AG04450 (cell line): ENCODE results near the gene ZSWIM5. TPM values are rescaled to one million over a fixed set of nuclear protein-coding genes. Genes with fewer than 3 reads are reported as not detected.

Source experiments
- CTCF ChIA-PET: fragments of 300-600, 350-600 bp; formaldehyde crosslinking; extraction: SDS; loops from one replicate; lab custom pipeline; 2022; ENCODE audit warnings: antibody characterized with exemption, inconsistent platforms; lab: Charles Lee
- POLR2A ChIA-PET: fragments of 350-600 bp; formaldehyde crosslinking; extraction: SDS; loops from one replicate; lab custom pipeline; 2021; ENCODE audit warnings: antibody characterized with exemption, inconsistent platforms; lab: Yijun Ruan, JAX
- DNase-seq: peaks from one replicate; pipeline ENCODE4 v3.0.0-alpha.2; 2011; ENCODE audit warnings: low read depth, low spot score
- H3K27ac ChIP-seq: one replicate; pipeline ENCODE4 v1.5.1; 2012; ENCODE audit warnings: low read depth, low read length, control low read depth
- H3K27me3 ChIP-seq: one replicate; pipeline ENCODE4 v1.6.0; 2012; ENCODE audit warnings: low read length; ENCODE audit not compliant: control insufficient read depth, insufficient read depth
- H3K4me3 ChIP-seq: 2 replicates; pipeline ENCODE4 v1.5.1; 2011; ENCODE audit warnings: mild to moderate bottlenecking, low read depth, low read length, control low read depth
- H3K9me3 ChIP-seq: 2 replicates; pipeline ENCODE4 v1.5.1; 2012; ENCODE audit warnings: low read length; ENCODE audit not compliant: control insufficient read depth, insufficient read depth
- CTCF ChIP-seq: IDR thresholded peaks from 2 replicates; pipeline ENCODE4 v1.5.1; 2011; ENCODE audit warnings: low read depth, low read length, control low read depth, inconsistent platforms
- polyA plus RNA-seq: library from polyadenylated mRNA; depleted of rRNA; stranded (reverse); fragments of >200 nt; gene quantifications from 2 replicates; pipeline ENCODE4 v1.2.3, GENCODE V29; 2011; rRNA removed

The ZSWIM5 gene
- polyA plus RNA-seq, 1 experiment = 0.06 TPM

GRCh38 chr1:44973645-44974044 lies 232.8 kb downstream of the ZSWIM5 start:
- ChIA-PET POLR2A (no interaction called here), CTCF (no interaction called here)
- no peak for DNase-seq
- H3K9me3 ChIP-seq = no peaks in the 10 kb centered on the region
- H3K27me3 ChIP-seq = no peaks in the 10 kb centered on the region
- TF ChIP-seq CTCF = no peak
- no peak overlapping the region for H3K4me3 ChIP-seq
- H3K27ac ChIP-seq = no peak overlapping the region

- H3K9me3 ChIP-seq = no peaks in the 10 kb centered on the region
- H3K4me3 ChIP-seq = no peak overlapping the region
- H3K27me3 ChIP-seq = no peaks in the 10 kb centered on the region
- ChIA-PET CTCF (interaction anchor here (0.7 to 1.0 kb wide), 2 partner anchors 14 to 46 kb away, joined by 3 read pairs; no protein-coding TSS in a partner anchor), POLR2A (interaction anchor here (0.6 to 0.7 kb wide), 2 partner anchors 102 to 357 kb away, joined by 3 to 4 read pairs; no protein-coding TSS in a partner anchor)
- no peak for DNase-seq
- TF ChIP-seq CTCF = no peak
- H3K27ac ChIP-seq = no peak overlapping the region
Measured at GRCh38 chr1:44970317-44970716, 236.1 kb downstream of the ZSWIM5 start.

Other genes with a start within 250 kb of the ZSWIM5 start
- 44.0 and 52.4 TPM in 2 replicates for gene EIF2B3, start 220.0 kb downstream of the ZSWIM5 start, polyA plus RNA-seq
- gene HECTD3, start 195.3 kb downstream of the ZSWIM5 start, polyA plus RNA-seq = 40.8 and 52.0 TPM in 2 replicates
- 185 and 226 TPM in 2 replicates for gene UROD, start 194.4 kb downstream of the ZSWIM5 start, polyA plus RNA-seq
- gene HPDL, start 120.3 kb upstream of the ZSWIM5 start, polyA plus RNA-seq = 0.22 and 0.50 TPM in 2 replicates
- 8.1 and 10.1 TPM in 2 replicates for gene TOE1, start 133.6 kb upstream of the ZSWIM5 start, polyA plus RNA-seq
- gene MUTYH, start 133.8 kb upstream of the ZSWIM5 start, polyA plus RNA-seq = 5.8 and 6.2 TPM in 2 replicates